H1 (cell line): ENCODE results near the gene PEX5L. TPM values are rescaled to one million over a fixed set of nuclear protein-coding genes. Genes with fewer than 3 reads are reported as not detected.

Experiments used
- CTCF ChIA-PET: fragments of 300-600 bp; sonication (Branson Sonifier 250); formaldehyde crosslinking; loops from one replicate; lab custom pipeline; 2021; ENCODE audit not compliant: partially characterized antibody; lab: Charles Lee
- POLR2A ChIA-PET: fragments of 300-600 bp; sonication (Branson Sonifier 250); formaldehyde crosslinking; loops from one replicate; lab custom pipeline; 2021; ENCODE audit warnings: inconsistent platforms; ENCODE audit not compliant: partially characterized antibody; lab: Charles Lee
- DNase-seq, 2 experiments: peaks; one replicate each; pipeline versions ENCODE4 v3.0.0 to v3.0.0-alpha.2; 2010 to 2022; ENCODE audit warnings: low spot score in 2 of 2, low read depth in 1 of 2, mixed read lengths in 1 of 2
- FAIRE-seq: peaks from 2 replicates; lab custom pipeline; 2011; peaks lifted over from hg19 to GRCh38; lab: Jason Lieb, UNC
- H2AFZ ChIP-seq: 2 replicates; pipeline ENCODE4 v1.8.1; 2012; ENCODE audit warnings: low read length, inconsistent platforms
- H2AK5ac ChIP-seq: 2 replicates; pipeline ENCODE4 v1.6.1; 2013; ENCODE audit warnings: low read depth, low read length
- H2BK120ac ChIP-seq: replicated peaks from 2 replicates; pipeline ENCODE3; 2013; ENCODE audit warnings: low read depth, low read length, inconsistent platforms
- H2BK12ac ChIP-seq: 2 replicates; pipeline ENCODE4 v1.6.1; 2013; ENCODE audit warnings: low read depth, low read length
- H2BK15ac ChIP-seq: 2 replicates; pipeline ENCODE4 v1.6.1; 2013; ENCODE audit warnings: low read length
- H2BK20ac ChIP-seq: 2 replicates; pipeline ENCODE4 v1.6.1; 2013; ENCODE audit warnings: low read length
- H2BK5ac ChIP-seq: 2 replicates; pipeline ENCODE4 v1.6.1; 2013; ENCODE audit warnings: low read depth, low read length
- H3K14ac ChIP-seq: 2 replicates; pipeline ENCODE4 v1.6.1; 2013; ENCODE audit warnings: inconsistent platforms; ENCODE audit not compliant: insufficient read length
- H3K18ac ChIP-seq: 2 replicates; pipeline ENCODE4 v1.6.1; 2013; ENCODE audit warnings: low read length; ENCODE audit errors: extremely low read depth
- H3K23ac ChIP-seq: 2 replicates; pipeline ENCODE4 v1.6.1; 2013; ENCODE audit warnings: inconsistent platforms; ENCODE audit not compliant: insufficient read length
- H3K23me2 ChIP-seq: 2 replicates; pipeline ENCODE4 v1.6.1; 2013; ENCODE audit warnings: low read depth, low read length
- H3K27ac ChIP-seq: 2 replicates; pipeline ENCODE4 v1.6.1; 2011; ENCODE audit warnings: low read depth, low read length, inconsistent platforms
- H3K27me3 ChIP-seq, 4 experiments: replicated peaks in 1 of 4; 1 replicate in 1 of 4; 2 replicates in 3 of 4; pipeline versions ENCODE4 v1.6.1 to v1.8.1; 2011 to 2013; ENCODE audit warnings: low read length in 3 of 4, mild to moderate bottlenecking in 3 of 4, inconsistent platforms in 2 of 4, mixed read lengths in 2 of 4, moderate library complexity in 1 of 4; ENCODE audit not compliant: control insufficient read depth in 3 of 4, insufficient read depth in 3 of 4; ENCODE audit errors: extremely low read depth in 1 of 4
- H3K36me3 ChIP-seq, 4 experiments: 2 replicates each; pipeline versions ENCODE4 v1.6.1 to v1.8.1; 2011 to 2013; ENCODE audit warnings: mild to moderate bottlenecking in 4 of 4, low read length in 3 of 4, moderate library complexity in 2 of 4, control low read depth in 1 of 4, inconsistent platforms in 1 of 4; ENCODE audit not compliant: insufficient read depth in 4 of 4, control insufficient read depth in 2 of 4
- H3K4ac ChIP-seq: replicated peaks from 2 replicates; pipeline ENCODE3; 2013; ENCODE audit warnings: low read length, low read depth, mixed read lengths, inconsistent platforms; ENCODE audit not compliant: insufficient read length
- H3K4me1 ChIP-seq, 4 experiments: replicated peaks in 1 of 4; 1 replicate in 1 of 4; 2 replicates in 3 of 4; pipeline versions ENCODE4 v1.6.1 to v1.8.1; 2011 to 2013; ENCODE audit warnings: low read length in 3 of 4, inconsistent platforms in 2 of 4, mixed read lengths in 1 of 4; ENCODE audit not compliant: insufficient read depth in 4 of 4, control insufficient read depth in 3 of 4
- H3K4me2 ChIP-seq, 2 experiments: 2 replicates each; pipeline versions ENCODE4 v1.6.1 to v1.8.1; 2011 to 2013; ENCODE audit warnings: low read depth in 2 of 2, low read length in 2 of 2, control low read depth in 1 of 2, inconsistent platforms in 1 of 2, mild to moderate bottlenecking in 1 of 2; ENCODE audit not compliant: insufficient read depth in 1 of 2
- H3K4me3 ChIP-seq, 4 experiments: fragments of 200-600, 300-600 bp in 1 of 4; sonication (generic), shearing (Covaris generic), sonication (Bioruptor Twin) in 1 of 4; 2 replicates each; pipeline versions ENCODE4 v1.5.1 to v1.8.1; 2011 to 2016; ENCODE audit warnings: low read length in 4 of 4, low read depth in 3 of 4, control low read depth in 2 of 4, inconsistent platforms in 2 of 4, mild to moderate bottlenecking in 2 of 4, mixed read lengths in 1 of 4, moderate library complexity in 1 of 4; ENCODE audit not compliant: insufficient read depth in 2 of 4; ENCODE audit errors: extremely low read depth in 1 of 4
- H3K56ac ChIP-seq: replicated peaks from 2 replicates; pipeline ENCODE3; 2013; ENCODE audit warnings: low read depth, mild to moderate bottlenecking, mixed read lengths, low read length, inconsistent platforms; ENCODE audit not compliant: insufficient read length
- H3K79me1 ChIP-seq: 2 replicates; pipeline ENCODE4 v1.6.1; 2013; ENCODE audit warnings: low read depth, low read length, control low read depth
- H3K79me2 ChIP-seq, 2 experiments: 2 replicates each; pipeline versions ENCODE4 v1.6.1 to v1.8.1; 2012 to 2013; ENCODE audit warnings: low read length in 2 of 2, mild to moderate bottlenecking in 2 of 2, inconsistent platforms in 1 of 2; ENCODE audit not compliant: insufficient read depth in 2 of 2, control insufficient read depth in 1 of 2
- H3K9ac ChIP-seq, 4 experiments: replicated peaks in 1 of 4; 1 replicate in 1 of 4; 2 replicates in 3 of 4; pipeline versions ENCODE4 v1.6.1 to v1.8.1; 2011 to 2013; ENCODE audit warnings: low read depth in 3 of 4, low read length in 3 of 4, control low read depth in 2 of 4, mild to moderate bottlenecking in 2 of 4, moderate library complexity in 2 of 4, inconsistent platforms in 1 of 4; ENCODE audit errors: extremely low read depth in 1 of 4
- H3K9me3 ChIP-seq, 2 experiments: 2 replicates each; pipeline versions ENCODE4 v1.6.1 to v1.8.1; 2012 to 2013; ENCODE audit warnings: mild to moderate bottlenecking in 2 of 2, moderate library complexity in 2 of 2, control low read depth in 1 of 2, inconsistent platforms in 1 of 2, low read depth in 1 of 2, low read length in 1 of 2, mixed read lengths in 1 of 2; ENCODE audit not compliant: insufficient read depth in 2 of 2
- H4K20me1 ChIP-seq, 2 experiments: replicated peaks in 1 of 2; 2 replicates each; pipeline versions ENCODE3 to v1.8.1; 2011 to 2013; ENCODE audit warnings: inconsistent platforms in 2 of 2, low read length in 2 of 2, mild to moderate bottlenecking in 1 of 2; ENCODE audit not compliant: insufficient read depth in 2 of 2, control insufficient read depth in 1 of 2
- H4K5ac ChIP-seq: 2 replicates; pipeline ENCODE4 v1.6.1; 2013; ENCODE audit warnings: low read length, low read depth, mixed read lengths, inconsistent platforms; ENCODE audit not compliant: insufficient read length
- H4K8ac ChIP-seq: 2 replicates; pipeline ENCODE4 v1.8.0; 2013; ENCODE audit warnings: mild to moderate bottlenecking, moderate library complexity, low read length, inconsistent platforms; ENCODE audit not compliant: insufficient read depth; ENCODE audit errors: extremely low read depth
- H4K91ac ChIP-seq: replicated peaks from 2 replicates; pipeline ENCODE3; 2013; ENCODE audit warnings: low read length, mixed read lengths, inconsistent platforms; ENCODE audit not compliant: insufficient read length
- HDAC2 ChIP-seq, 2 experiments: fragments of 300-600 bp in 1 of 2; sonication (generic) in 1 of 2; IDR thresholded peaks; 2 replicates each; pipeline ENCODE4 v1.6.1; 2011 to 2012; ENCODE audit warnings: low read depth in 2 of 2, low read length in 2 of 2, mild to moderate bottlenecking in 2 of 2, moderate library complexity in 2 of 2, borderline replicate concordance in 1 of 2, inconsistent platforms in 1 of 2
- RAD21 ChIP-seq, 2 experiments: IDR thresholded peaks in 1 of 2; conservative IDR thresholded peaks in 1 of 2; 2 replicates each; pipeline ENCODE4 v1.6.1; 2011; ENCODE audit warnings: low read depth in 2 of 2, low read length in 2 of 2, improper control_type of control experiment in 1 of 2, inconsistent platforms in 1 of 2, mild to moderate bottlenecking in 1 of 2, moderate library complexity in 1 of 2
- RBBP5 ChIP-seq: IDR thresholded peaks from 2 replicates; pipeline ENCODE4 v1.7.1; 2012; ENCODE audit warnings: low read depth, mild to moderate bottlenecking, inconsistent platforms, low read length, moderate library complexity, borderline replicate concordance
- TEAD4 ChIP-seq: IDR thresholded peaks from 2 replicates; pipeline ENCODE4 v1.6.1; 2012; ENCODE audit warnings: low read depth, low read length, inconsistent platforms, mixed read lengths
- polyA plus RNA-seq, 7 experiments: library from polyadenylated mRNA; depleted of rRNA in 3 of 7; stranded (reverse) in 5 of 7; unstranded in 2 of 7; fragments of >200 nt in 5 of 7; fragments of 200-250 nt in 2 of 7; gene quantifications; 1 replicate in 5 of 7; 2 replicates in 1 of 7; 4 replicates in 1 of 7; pipeline versions ENCODE4 v1.2.1 to v1.2.3, GENCODE V29; 2011 to 2013; ENCODE audit warnings: missing spikeins in 2 of 7, mixed read lengths in 2 of 7
- total RNA-seq: library from RNA; stranded (reverse); fragmentation: NEBNext Ultra II Directional; extraction: Animal tissue kit (Norgen Biotek cat#: 25700); gene quantifications from 2 replicates; pipeline ENCODE4 v1.2.1, GENCODE V29; 2021
- TF ChIP-seq, protein P1 (sequence below): IDR thresholded peaks from 2 replicates; pipeline ENCODE4 v1.6.1; 2011; ENCODE audit warnings: low read length, improper control_type of control experiment
- TF ChIP-seq, protein P2 (sequence below), 3 experiments: IDR thresholded peaks; 1 replicate in 2 of 3; 2 replicates in 1 of 3; pipeline versions ENCODE4 v1.5.1 to v1.6.1; 2011; ENCODE audit warnings: low read length in 3 of 3, mild to moderate bottlenecking in 3 of 3, inconsistent platforms in 2 of 3, low read depth in 1 of 3, moderate library complexity in 1 of 3; ENCODE audit not compliant: insufficient read depth in 1 of 3; ENCODE audit errors: control extremely low read depth in 1 of 3

The PEX5L gene
- total and polyA plus RNA-seq, 2 of the 8 experiments (the other 6 are each of a cell fraction or from before 2014, with no cell fraction given): 0.80 to 4.2 TPM

DNA sequence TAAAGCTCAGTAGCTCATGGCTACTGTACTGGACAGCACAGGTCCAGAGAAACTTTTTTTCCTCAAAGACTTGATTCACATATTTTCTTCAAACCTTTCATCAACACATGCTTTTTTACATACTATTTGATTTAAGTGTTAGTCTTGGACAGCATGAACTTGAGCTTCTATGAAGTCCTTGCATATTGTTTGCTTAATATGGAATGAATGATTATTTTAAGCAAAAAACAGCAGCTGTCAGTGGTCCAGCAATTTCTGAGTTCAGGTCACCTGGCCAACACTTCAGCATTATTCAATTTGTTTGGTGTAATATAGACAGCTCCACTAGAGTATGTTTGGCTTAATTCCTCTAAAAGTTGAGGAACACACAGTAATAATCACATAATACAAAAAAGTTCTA lies 141.4 kb downstream of the PEX5L start:
- Histone ChIP-seq H2BK5ac (no peak overlapping the region), H3K4me3 (no peak overlapping the region), H3K4me2 (no peak overlapping the region), H2AK5ac (no peak overlapping the region), H4K5ac (no peak overlapping the region), H3K14ac (no peak overlapping the region), H4K91ac (no peak overlapping the region), H3K79me1 (no peaks in the 10 kb centered on the region), H3K18ac (no peak overlapping the region), H4K8ac (no peak overlapping the region), H4K20me1 (no peaks in the 10 kb centered on the region), H2BK15ac (no peak overlapping the region), H3K4me1 (no peaks in the 10 kb centered on the region), H3K79me2 (no peaks in the 10 kb centered on the region), H3K23me2 (no peaks in the 10 kb centered on the region), H3K9me3 (no peaks in the 10 kb centered on the region), H2BK20ac (no peak overlapping the region), H3K27me3 (no peaks in the 10 kb centered on the region), H3K27ac (no peak overlapping the region), H3K4ac (no peak overlapping the region), H3K56ac (no peak overlapping the region), H2AFZ (no peak overlapping the region), H3K23ac (no peak overlapping the region), H2BK12ac (no peak overlapping the region), H3K9ac (no peak overlapping the region), H2BK120ac (no peak overlapping the region), H3K36me3 (no peaks in the 10 kb centered on the region)
- FAIRE-seq (no peak), DNase-seq (no peak)
- POLR2A ChIA-PET: interaction anchor here (0.6 kb wide), 1 partner anchor 16 kb away, joined by 3 read pairs; no protein-coding TSS in a partner anchor
- CTCF ChIA-PET: interaction anchor here (0.6 to 1.4 kb wide), 4 partner anchors 16 to 1953 kb away, joined by 3 to 4 read pairs (median 4); no protein-coding TSS in a partner anchor
- TF ChIP-seq RBBP5 (no peak), RAD21 (IDR thresholded peaks at IDR 0.05 in 1 of 2, conservative IDR thresholded peaks at IDR 0.05 in 1 of 2; ENCODE audit: low read depth in 2 of 2, low read length in 2 of 2) (no peak), TEAD4 (no peak), HDAC2 (IDR thresholded peaks at IDR 0.05; ENCODE audit: borderline replicate concordance in 1 of 2, low read depth in 2 of 2, low read length in 2 of 2) (no peak)
- TF ChIP-seq, protein P1, sequence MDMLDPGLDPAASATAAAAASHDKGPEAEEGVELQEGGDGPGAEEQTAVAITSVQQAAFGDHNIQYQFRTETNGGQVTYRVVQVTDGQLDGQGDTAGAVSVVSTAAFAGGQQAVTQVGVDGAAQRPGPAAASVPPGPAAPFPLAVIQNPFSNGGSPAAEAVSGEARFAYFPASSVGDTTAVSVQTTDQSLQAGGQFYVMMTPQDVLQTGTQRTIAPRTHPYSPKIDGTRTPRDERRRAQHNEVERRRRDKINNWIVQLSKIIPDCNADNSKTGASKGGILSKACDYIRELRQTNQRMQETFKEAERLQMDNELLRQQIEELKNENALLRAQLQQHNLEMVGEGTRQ: no peak
- TF ChIP-seq, protein P2, sequence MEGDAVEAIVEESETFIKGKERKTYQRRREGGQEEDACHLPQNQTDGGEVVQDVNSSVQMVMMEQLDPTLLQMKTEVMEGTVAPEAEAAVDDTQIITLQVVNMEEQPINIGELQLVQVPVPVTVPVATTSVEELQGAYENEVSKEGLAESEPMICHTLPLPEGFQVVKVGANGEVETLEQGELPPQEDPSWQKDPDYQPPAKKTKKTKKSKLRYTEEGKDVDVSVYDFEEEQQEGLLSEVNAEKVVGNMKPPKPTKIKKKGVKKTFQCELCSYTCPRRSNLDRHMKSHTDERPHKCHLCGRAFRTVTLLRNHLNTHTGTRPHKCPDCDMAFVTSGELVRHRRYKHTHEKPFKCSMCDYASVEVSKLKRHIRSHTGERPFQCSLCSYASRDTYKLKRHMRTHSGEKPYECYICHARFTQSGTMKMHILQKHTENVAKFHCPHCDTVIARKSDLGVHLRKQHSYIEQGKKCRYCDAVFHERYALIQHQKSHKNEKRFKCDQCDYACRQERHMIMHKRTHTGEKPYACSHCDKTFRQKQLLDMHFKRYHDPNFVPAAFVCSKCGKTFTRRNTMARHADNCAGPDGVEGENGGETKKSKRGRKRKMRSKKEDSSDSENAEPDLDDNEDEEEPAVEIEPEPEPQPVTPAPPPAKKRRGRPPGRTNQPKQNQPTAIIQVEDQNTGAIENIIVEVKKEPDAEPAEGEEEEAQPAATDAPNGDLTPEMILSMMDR (IDR thresholded peaks at IDR 0.05; ENCODE audit: control extremely low read depth in 1 of 3, insufficient read depth in 1 of 3, low read depth in 1 of 3, low read length in 3 of 3): no peak
